HG03442 (cell line): ENCODE results near the gene LYZL2.
"Not testable (repeated sequence)": the region's sequence is repeated elsewhere in the genome, so short reads cannot be mapped to it uniquely, and the experiment has no call there.

Source experiments
- ATAC-seq: cut with Tn5 transposase; IDR thresholded peaks from one replicate; pipeline ENCODE4 v1.9.1; 2021; ENCODE audit warnings: mild to moderate bottlenecking, moderate library complexity; ENCODE audit not compliant: unreplicated experiment

The LYZL2 gene

DNA sequence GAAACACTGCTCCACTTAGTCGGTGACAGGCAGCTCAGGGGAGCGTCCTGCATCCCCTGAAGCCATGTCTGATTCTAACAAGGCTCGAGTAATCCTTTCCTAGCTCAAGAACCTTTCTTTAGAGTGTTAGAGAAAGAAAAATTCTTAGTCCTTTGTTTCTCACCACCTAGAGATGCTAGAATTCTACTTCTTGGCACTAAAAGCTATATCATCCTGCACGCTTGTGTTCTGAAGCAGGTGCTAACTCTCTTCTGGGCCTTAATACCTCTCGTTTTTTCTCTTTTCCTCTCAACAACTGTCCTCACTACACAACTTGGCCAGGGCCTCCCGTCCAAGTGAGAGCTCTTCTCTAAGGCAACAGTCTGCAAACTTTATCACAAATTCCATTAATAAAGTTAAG lies at the start of gene LYZL2:
Gene LYZL2 (minus strand): TSS at position 101 of the 400 bp plus-strand sequence. CDS start 2,838 bp downstream, outside the sequence.
- no peak for ATAC-seq

DNA sequence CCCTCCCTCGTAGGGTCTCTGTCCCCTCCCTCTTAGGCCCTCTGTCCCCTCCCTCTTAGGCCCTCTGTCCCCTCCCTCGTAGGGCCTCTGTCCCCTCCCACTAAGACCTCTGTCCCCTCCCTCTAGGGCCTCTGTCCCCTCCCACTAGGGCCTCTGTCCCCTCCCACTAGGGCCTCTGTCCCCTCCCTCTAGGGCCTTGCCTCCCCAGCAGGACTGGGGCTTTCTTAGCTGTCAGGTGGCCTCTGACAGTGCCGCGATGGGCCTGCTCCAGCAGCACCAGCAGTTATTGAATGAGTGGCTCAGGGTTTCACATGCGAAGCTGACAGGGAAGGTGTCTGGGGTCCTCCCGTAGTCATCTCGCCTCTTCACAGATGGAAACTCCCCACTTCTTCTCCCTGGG lies 48.1 kb upstream of the LYZL2 start:
- ATAC-seq: peak; percentile 60

DNA sequence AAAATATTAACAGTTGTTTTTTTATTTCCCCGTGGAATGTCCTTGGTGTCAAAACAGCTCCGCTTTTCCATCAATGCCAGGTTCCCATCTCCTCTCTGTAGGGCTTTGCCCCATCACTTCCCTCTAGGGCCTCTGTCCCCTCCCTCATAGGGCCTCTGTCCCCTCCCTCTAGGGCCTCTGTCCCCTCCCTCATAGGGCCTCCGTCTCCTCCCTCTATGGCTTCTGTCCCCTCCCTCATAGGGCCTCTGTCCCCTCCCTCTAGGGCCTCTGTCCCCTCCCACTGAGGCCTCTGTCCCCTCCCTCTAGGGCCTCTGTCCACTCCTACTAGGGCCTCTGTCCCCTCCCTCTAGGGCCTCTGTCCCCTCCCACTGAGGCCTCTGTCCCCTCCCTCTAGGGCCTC lies 47.6 kb upstream of the LYZL2 start:
- ATAC-seq: not testable (repeated sequence)

DNA sequence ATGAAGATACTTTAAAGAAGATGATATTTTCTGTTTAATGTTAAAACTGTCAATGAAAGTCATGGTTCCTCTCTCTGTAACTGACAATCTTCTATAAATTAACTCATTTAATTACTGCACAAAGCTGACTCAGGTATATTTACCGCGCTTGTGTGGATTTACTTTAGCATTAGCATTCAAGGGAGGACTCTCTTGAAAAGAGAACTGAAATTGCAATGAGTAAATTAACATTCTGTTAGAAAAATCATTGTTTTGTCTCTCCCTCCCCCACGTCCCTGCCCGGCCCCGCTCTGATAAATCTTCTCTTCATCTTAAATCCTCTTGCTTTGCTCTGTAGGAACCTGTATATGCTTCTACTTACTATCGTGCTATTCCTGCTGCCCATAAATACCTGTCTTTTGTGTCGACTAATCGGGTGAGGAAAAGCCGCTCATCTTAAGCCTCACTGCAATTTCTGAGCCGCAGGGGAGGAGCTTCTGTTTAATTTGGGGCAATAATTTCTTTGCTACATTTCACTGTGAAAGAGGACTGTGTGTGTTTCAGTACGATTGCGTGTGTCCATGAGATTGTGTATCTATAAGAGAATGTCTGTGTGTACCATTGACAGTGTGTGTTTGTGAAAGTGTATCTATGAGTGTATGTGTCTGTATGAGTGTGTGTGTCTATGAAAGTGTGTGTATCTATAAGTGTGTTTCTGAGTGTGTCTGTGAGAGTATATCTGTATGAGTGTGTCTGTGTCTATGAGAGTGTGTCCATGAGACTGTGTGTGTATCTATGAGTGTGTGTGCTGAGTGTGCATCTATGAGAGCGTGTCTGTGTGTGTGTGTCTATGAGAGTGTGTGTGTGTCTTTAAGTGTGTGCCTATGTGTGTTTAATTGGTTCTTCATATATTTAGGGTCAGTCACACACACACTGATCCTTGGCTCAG lies 46.5 kb upstream of the LYZL2 start:
- no peak for ATAC-seq

DNA sequence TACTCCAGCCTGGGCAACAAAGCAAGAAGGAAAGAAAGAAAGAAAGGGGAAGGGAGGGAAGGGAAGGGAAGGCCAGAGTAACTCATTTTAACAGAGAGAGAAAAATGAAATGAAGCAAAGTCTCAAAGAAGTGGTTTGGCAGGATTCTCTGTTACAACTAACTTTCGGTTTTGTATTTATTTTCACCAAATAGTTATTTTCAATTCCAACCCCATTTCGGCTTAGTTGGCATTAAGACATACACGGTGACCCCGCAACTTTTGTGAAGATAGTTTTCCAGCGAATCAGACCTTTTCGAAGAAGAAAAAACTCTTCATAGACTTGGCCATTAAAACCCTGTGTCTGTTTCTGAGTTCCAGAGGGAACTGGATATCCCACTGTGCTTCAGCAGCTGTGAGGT lies 45.2 kb upstream of the LYZL2 start:
- no peak for ATAC-seq

DNA sequence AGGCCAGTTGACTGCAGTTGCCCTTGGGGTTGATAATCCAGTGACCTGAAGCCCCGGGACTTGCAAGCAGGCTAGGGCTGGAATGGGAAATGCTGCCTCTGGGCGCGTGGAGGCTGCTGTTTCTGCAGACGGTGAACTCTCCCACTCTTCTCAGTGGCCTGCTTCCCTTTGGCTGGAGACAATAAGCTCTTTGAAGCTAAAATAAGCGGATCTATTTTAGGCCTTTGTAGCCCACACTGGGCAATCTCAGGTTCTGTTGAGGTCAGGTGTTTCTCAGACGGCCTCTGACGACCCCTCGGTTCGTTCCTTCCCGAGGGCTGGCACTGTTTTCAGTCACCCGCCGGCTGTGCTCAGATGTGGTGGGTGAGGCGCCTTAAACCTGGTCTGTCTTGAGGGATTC lies 43.7 kb upstream of the LYZL2 start:
- ATAC-seq: not testable (repeated sequence)

DNA sequence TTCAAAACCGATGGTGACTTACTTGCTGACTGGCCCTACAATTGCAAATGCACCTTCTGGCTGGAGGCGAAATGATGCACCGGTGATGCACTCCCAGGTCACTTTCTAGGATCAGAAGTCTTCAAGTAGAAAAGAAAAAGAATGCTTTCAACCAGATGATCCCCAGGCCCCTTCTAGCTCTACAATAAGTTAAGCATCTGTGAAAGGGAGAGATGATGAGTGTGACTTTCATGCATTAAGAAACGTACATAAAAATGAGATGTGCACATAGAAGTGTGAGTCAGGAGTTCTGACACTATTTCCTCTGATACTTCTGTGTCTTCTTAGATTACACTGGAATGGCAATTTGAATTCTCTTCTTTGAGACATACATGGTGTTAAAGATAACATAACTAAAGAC lies 42.8 kb upstream of the LYZL2 start:
- not testable (repeated sequence) for ATAC-seq

DNA sequence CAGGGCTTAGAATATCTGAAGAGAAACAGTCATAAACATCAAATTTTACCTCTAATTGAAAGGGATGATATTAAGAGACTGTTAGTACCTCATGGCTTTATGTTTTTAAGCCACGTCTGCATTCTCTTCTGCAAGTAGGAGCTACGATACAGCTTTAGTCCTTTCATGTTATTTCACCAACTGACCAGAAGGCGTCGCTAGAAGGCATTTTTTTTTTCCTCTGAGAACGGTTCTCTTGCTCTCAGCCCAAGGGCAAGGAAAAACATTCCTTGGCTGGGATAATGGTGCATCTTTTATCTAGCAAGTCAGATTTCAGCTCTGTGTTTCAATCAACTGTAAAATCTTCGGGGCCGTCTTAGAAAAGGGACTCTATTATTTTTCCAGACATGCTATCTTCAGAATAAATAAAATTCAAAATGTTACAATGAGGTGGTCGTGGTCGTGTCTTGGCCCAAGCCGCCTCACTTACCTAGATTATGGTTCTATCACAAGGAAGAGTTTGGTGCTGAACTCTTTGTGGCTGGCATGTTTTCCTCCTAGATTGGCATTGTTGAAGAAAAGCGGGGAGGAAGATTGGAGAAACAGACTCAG lies 41.6 kb upstream of the LYZL2 start:
- no peak for ATAC-seq

DNA sequence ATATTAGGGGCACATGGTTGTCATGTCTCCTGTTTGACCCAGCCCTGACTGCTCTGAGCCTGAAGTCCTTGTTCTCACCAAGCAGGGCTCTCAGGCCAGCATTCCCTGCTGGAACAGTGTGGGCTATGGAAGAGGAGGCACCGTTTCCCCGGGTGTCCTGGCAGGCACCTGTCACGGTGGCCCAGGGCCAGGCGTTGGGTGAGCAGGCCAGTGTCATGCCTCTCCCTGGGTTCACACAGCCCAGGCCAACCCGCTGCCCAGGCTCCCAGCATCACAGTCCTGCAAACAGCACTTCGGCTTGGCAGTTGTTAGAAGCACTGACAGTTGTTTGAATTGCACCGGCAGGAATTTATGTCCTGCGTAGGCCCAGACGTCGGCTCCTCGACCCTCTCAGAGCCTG lies 38.4 kb upstream of the LYZL2 start:
- not testable (repeated sequence) for ATAC-seq

DNA sequence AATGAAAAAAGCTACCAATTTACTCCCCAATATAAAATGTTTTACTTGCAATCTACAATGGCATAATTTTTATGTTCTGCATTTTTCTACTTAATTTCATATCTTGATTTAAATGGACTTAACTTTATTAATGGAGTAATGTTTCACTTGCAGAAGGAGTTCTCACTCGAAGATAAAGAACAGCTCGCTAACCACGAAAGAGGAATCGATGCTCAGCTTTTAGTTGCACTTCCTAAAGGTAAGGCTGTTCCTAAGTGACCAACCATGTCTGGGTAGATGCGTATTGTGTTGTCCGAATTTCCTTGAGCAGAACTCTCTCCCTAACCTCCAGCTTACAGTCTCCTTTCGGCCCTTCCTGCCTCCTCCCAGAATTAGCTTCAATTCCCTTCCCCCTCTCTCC lies 33.9 kb upstream of the LYZL2 start:
- not testable (repeated sequence) for ATAC-seq

DNA sequence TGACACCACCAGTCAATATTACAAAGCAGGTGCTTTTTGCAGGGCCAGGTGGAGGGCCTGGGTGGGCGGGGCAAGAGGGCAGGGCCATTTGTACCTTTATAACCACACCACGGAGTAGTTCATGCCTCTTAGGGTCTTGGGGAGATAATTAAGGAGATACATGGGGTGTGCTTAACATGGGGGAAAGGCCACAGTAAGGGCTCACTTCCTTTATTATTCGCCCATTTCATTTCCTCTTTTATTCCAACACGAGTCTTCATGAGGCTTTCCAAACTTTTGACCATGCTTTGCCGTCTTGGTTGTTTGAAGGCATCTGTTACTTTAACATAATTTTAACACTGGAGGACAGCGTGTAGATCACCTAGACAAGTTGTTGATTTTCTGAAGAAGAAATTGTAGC lies 33.3 kb upstream of the LYZL2 start:
- ATAC-seq: no peak

DNA sequence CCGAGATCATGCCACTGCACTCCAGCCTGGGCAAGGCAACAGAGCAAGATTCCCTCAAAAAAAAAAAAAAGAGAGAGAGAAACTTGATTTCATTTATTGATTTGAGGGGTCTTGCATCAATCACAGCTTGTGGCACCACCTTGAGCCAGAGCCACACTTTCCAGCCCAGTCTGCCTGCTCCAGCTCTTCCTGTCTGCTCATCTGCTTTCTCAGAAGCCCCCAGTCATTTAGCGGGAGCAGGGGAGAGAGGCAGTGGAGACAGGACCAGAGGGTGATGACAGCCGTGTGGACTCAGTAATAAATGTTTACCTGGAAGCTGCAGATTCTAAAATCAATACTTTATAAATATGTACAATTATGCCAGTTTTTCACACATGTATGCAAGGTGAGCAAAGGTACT lies 30.8 kb upstream of the LYZL2 start:
- ATAC-seq: not testable (repeated sequence)

DNA sequence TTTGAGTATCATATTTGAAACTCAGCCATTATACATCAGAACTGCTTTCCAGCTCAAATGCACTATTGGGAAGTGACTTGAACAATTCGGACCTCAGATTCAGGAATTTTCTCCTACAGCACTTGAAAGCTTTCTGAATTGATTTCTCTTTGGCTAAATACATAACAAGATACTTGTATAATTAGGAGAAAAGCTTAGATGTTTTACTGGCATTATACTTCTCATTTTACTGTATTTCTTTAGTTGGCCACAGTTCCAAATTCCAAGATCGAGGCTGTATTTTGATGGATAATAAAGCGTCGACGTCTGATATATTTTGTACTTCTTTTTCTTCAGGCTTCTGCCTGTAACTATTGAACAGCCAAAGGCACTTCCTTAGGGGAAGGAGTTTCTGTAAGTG lies 26.7 kb upstream of the LYZL2 start:
- ATAC-seq: no peak

DNA sequence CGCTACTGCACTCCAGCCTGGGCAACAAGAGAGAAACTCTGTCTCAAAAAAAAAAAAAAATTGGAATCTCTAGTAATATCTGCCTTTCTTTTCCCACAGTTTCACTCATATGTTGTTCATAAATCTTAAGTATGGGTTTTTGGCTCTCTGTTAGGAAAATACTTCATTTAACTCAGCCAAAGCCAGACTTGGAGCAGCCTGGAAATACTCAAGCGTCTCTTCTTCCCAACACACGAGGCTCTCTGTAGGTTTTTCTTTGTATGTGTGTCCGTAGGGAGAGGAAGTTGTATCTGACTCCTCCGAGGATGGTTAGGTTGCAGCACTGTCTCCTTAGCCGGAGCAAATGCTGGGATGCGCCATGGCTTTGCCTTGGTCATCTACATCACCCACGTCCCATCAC lies 25.4 kb upstream of the LYZL2 start:
- not testable (repeated sequence) for ATAC-seq

DNA sequence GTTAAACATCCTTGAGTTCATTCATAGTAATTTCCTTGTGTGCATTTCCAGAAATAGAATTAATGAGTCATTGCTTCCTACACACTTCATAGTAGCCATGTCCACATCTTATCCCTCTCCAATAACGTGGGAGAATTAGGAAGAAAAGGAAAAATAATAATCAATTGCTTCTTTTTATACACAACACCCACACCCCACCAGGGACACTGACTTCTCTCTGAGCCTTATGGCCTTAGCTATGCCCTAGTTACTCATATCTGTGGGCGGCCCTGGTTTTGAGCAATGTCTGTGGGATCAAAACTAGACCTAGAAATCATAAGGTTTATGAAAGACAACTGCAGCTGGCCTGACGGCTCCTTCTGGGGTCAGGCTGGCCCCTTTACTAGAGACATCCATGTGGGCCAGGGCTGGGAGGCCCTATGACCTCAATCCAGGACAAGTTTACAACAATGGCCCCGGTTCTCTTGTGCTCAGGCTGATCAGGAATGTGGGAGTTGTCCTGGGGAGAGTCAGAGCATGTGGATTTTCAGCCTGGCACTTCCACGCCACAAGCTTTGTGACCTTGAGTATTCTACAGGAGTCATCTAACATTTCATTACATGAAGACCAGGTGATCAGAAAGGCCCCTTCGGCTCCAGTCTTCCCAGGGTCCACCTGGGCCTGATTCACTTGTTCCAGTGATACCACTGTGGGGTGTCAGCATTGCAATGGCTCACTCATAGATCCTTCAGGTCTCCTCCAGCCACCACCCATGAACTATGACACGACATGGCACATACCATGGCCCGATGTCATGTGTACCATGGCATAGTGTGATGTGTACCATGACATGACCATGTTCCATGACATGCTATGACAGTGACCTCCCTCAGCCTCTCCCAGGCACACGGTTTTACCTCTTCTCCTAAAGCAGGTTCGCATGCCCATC lies 22.2 kb upstream of the LYZL2 start:
- not testable (repeated sequence) for ATAC-seq

DNA sequence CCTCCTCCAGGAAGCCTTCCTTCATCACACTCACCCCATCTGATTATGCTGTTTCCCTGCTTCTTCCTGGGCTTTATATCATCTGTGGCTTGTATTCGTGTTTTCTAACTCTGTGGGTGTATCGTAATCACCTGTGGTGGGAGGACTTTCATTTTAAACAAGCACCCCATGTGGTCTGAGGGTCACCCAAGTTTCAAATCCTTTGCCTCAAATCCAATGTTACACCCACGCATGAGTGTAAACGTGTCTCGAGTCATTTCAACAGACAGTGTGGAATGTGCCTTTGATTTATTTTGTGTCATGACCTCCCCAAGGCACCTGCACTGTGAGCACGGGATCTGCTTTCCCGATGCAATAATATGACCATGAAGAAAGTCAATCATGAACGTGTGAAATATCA lies 17.5 kb upstream of the LYZL2 start:
- ATAC-seq: no peak

DNA sequence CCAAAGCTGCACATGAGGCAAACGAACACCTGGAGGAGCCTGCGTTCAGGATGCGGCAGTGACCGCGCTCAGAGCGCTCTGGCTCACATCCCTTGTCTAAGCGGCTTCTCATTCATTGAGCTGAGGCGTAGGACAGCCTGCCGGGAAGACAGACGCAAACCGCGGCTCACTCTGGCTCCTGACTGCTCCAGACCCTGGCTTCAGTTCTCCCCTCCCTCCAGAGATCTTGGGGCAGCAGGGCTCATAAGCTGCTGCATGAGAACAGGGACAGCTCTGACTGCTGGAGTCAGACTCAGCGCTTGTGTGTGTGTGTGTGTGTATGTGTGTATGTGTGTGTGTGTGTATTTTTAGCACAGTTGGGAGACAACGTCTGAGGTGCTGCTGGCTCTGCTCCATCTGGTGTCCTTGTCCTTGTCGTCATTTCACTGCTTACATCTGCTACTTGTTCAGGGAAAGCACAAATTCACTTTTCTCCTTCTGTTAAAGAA lies 15.8 kb upstream of the LYZL2 start:
- no peak for ATAC-seq

DNA sequence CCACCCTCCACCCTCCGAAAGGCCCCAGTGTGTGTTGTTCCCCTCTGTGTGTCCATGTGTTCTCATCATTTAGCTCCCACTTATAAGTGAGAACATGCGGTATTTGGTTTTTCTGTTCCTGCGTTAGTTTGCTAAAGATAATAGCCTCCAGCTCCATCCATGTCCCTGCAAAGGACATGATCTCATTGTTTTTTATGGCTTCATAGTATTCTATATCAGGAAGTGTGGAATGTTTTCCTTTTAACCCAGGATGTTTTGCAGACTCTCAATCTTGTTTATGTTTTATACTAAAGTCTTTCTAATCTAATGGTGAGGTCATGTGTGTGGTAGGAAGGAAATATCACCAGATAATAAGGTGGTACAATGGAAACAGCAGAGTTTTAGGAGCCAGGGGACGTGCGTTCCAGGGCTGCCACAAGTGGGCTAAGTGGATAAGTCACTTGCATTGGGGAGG lies 14.9 kb upstream of the LYZL2 start:
- ATAC-seq: not testable (repeated sequence)

DNA sequence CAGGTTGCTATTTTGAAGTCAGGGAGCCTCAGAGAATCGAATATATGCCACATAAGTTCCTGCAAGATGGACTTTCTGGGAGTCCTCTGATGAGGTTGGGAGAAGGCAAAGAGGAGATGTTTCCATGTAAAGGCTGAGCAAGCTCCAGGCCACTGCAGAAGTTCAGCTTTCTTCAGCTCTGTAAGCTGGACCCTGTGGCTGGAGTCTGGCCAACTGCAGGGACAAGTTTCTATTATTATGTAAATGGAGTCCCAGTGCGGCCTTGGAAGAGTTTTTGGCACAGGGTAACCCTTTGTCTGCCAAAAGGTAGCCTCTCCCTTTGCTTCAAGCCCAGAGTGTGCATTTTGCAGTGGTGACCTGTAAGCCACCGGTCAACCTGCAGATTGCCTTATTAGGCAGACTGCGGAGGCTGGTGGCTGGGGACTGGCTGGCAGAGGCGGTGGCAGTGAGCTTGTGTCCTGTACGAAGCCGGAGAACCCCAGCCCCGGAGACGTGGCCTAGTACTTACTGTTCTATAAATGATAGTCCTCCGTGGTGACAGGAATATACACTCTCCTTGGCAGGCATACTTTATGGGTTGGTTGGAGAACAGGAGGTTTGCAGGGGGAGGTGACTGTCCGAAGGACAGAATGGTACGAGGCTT lies 14.1 kb upstream of the LYZL2 start:
- ATAC-seq: not testable (repeated sequence)

DNA sequence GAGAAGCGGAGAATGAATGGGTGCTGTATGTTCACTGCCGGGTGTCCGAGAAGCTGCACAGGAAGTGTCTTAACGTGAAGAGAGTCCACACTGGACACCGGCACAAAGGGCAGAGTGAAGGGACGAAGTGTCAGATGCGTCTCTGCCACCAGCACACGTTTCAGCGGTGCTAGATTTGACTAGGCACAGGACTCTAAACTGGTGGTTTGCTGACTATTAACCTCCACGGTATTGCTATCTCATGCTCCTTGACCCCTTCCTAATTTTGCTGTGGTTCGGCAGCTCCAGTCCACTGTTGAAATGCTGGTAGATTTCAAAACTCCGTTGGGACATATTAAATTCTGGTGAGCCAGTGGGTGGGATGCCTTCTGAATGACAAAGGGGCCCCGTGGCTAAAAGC lies 13.3 kb upstream of the LYZL2 start:
- ATAC-seq: not testable (repeated sequence)
